ENCODE data around the gene LRRC26.
A peak's percentile ranks its signal among the peaks of the same experiment; 100 is the strongest.

Gene LRRC26

DNA sequence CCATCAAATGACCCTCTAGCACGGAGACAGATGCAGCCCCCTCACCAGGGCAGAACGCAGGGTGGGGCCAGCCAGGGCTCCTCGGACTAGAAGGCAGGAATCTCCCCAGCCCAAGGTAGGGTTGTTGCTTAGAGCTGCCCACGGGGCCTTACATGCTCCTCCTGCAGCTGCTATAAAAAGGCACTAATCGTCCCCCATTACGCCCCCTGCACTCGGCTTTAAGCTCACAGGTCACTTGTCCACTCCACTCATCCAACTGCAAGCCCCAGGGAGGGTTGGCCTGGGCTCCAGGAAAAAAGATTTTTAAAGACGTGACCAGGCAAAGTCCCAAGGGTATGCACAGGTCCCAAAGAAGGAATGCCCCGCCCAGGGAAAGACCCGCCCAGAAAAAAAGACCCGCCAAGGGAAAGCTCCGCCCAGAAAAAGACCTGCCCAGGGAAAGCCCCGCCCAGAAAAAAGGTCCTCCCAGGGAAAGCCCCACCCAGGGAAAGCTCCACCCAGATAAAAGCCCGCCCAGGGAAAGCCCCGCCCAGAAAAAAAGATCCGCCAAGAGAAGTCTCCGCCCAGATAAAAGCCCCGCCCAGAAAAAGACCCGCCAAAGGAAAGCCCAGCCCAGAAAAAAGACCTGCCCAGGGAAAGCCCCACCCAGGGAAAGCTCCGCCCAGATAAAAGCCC, 19.8 kb downstream of the LRRC26 start:
- no peak for DNase-seq (ENCODE audit: low spot score)

DNA sequence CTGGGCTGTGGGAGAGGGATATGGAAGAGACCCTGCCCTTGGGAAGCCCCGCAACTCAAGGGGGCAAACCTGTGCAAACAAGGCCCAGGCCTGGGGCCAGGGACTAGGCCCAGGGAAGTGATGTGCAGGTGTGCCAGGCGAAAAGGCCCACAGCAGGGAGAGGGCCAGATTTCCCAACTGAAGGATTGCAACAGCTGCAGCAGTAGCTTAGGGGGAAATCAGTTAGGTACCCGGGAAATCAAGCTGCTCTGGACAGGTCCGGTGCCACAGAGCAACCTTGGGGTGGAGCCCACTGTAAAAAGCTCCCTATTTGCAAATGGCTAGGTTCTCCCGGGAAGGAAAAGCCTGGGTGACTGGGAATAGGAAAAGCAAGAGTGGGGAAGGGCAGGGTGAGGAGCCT, 20.5 kb downstream of the LRRC26 start:
- DNase-seq (ENCODE audit: low spot score) = no peak

DNA sequence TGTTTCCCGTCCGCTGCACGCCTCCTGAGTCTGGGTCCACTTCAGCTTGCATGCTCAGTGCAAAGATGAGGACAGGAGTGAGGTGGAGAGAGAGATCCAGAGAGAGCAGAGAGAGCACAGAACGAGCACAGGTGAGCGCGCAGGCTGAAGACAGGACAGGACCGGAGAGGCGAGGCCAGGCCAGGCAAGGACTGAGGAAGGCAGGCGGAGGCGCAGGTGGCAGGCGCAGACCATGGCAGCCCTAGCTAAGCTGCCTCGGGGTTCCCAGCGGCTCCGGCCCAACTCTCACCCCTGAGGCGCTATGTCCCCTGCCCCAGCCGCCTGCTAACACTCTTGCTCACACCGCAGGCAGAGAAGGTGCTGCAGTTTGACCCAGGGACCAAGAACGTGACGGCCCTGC, 21.2 kb downstream of the LRRC26 start:
- DNase-seq (ENCODE audit: low spot score) = no peak

DNA sequence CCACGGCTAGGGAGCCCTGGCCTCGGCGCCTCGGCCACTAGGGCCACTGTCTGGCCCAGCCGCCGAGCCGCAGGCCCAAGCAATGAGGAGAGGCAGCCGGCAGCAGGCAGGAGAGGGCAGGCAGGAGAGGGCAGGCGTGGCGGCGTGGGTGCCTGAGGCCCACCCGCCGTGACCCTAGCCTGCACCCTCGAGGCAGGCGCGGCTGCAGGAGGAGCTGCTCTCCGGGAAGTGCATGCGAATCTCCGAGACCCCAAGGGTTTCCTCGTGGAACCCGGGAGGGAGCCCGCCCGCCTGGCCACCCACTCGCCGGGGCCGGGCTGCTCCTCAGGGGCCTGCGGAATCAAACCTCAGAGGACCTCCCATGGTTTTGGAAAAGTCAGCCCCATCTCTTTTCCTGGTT, 21.6 kb downstream of the LRRC26 start:
- DNase-seq (ENCODE audit: low spot score) = no peak

DNA sequence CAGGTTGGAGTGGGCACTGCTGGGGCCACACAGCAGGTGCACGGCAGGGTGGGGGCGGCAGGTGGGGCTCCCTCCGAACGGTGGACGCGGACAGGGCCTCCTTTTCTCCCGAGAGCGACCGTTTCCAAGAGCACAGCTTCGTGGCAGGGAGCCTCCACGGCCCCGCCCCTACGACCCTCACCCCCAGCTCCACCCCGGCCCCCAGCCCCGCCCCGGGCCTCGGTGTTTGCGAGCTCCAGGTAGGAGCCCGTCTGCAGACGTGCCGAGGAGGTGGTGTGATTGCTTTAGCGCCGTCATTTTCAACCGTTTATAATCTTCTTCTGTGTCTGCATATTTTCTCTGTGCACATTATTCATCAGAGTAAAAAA, 22.1 kb downstream of the LRRC26 start:
- DNase-seq (ENCODE audit: low spot score) = no peak

DNA sequence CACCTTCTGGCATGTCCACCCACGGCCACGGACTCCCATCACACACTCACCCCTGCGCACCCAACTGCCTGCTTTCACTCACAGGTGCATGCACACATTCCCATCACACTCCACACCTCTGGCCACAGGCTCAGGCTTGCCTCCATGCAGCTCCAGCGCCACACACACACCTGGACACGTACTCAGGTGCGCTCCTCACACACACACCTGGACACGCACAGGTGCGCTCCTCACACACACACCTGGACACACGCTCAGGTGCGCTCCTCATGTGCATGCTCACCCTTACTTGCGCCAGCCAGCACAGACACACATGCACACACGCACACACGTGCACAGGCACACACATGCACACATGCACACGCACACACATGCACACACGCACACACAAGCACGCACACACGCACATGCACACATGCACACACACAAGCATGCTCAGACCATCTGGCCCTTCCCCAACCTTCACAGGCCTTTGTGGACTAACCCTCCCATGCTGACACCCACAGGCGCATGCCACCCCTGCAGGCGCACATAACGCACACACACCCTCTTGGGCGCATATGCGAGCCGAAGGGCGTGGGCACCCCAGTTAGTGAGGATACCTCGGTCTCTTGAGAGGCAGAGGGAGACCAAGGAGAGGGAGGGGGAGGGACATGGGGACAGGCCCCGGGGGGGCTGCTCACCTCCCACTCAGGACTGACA, 22.6 kb downstream of the LRRC26 start:
- DNase-seq (ENCODE audit: low spot score) = no peak

DNA sequence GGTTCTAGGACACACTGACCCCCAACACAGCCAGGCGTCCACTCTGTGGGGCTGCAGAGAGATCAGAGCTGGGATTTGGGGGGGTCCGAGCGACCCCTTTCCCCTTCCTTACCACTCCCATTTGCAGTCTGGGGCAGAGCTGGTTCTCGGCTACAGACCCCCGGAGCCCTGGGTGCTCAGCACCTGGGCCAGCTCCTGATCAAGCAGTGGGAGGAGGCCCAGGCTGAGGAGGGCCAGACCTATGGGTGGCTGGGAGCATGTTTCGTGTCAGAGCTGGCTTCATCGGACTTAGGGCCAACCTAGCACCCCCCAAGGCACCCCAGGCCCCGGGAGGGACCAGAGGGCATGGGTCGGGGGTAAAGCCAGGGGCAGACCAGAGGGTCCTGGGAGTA, 23.3 kb downstream of the LRRC26 start:
- DNase-seq (ENCODE audit: low spot score) = no peak

DNA sequence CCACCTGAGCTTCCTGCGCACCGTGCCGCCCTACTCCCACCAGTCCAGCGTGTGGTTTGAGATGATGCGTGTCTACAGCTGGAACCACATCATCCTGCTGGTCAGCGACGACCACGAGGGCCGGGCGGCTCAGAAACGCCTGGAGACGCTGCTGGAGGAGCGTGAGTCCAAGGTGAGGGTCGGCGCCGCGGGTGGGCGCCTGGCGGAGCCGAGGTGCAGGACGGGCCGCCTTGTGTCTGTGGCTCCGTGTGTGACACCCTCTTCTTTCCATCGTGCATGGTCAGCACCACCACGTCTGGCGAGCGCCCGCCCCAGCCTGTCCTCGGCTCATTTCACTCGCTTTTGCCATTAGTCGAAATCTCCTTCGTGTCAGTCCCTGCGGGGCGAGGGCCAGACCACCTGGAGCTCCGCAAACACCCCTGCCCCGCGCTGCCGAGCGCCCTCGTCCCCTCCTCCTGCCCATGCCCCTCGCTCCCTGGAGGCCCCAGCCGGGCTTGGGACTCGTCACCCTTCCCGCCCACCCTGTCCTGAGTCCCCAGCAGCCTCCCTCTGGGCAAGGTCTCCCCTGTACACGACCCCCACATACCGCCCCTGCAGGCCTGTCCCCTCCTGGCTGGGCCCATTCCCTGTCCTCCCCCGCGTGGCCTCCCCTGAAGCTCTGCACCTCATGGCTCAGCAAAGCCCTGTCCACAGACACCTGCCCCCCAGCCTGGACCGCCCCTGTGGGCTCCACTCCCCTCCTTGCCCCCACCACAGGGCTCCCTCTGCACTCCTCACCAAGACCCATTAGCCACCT, 23.9 kb downstream of the LRRC26 start:
- no peak for DNase-seq (ENCODE audit: low spot score)

DNA sequence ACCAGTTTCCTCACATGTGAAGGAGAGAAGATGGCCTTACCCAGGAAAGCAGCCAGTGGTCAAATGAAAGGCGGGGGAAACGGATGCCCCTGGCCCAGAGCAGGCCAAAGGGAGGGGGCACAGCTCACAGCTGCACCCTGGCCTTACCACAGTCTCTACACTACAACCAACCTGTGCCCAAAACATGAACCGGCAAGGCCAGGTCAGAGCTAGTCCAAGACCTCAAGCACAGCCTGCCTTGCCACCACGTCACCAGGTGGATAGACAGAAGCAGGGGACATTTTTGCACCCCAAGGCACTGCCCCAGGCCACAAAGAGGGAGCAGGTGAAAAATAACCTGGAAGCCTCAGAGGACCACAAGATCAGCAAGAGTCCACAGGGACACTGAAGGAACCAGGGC, 26.4 kb downstream of the LRRC26 start:
- DNase-seq (ENCODE audit: low spot score) = no peak

DNA sequence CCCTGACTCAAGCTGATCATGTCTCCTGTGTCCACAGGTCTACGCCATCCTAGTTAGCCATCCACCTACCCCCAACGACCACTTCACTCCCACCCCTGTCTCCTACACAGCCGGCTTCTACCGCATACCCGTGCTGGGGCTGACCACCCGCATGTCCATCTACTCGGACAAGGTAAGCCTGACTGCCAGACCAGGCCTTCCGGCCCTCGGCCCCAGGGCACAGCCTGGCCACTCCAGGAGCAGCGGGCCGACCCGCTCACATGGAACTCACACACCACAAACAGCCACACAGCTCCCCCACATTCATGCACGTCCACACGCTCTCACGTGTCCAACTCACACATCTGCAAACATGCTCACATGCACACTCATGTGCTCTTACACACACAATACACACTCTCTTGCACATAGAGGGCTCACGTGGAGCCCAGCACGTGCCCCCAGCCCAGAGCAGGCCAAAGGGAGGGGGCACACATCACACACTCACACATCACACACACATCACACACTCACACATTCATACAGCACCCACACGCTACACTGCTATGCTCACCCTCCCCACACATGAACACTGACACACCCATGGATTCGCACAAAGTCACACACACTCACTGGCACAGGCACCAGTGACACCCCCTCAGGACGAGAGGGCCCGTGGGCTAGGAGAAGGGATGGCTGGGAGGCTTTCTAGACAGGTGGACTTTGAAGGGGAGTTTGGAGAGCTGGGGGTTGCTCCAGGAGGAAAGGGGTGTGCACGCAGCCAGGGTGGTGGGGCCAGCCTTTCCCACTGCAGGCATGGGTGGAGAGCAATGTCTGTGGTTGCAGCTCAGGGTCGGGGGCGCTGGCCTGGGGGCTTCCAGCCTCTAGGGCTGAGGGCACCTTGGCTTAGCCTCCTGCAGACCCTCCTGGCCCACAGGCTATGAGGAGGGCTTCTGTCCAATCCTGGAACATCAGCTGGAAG, 27.6 kb downstream of the LRRC26 start:
- DNase-seq (ENCODE audit: low spot score) = no peak

DNA sequence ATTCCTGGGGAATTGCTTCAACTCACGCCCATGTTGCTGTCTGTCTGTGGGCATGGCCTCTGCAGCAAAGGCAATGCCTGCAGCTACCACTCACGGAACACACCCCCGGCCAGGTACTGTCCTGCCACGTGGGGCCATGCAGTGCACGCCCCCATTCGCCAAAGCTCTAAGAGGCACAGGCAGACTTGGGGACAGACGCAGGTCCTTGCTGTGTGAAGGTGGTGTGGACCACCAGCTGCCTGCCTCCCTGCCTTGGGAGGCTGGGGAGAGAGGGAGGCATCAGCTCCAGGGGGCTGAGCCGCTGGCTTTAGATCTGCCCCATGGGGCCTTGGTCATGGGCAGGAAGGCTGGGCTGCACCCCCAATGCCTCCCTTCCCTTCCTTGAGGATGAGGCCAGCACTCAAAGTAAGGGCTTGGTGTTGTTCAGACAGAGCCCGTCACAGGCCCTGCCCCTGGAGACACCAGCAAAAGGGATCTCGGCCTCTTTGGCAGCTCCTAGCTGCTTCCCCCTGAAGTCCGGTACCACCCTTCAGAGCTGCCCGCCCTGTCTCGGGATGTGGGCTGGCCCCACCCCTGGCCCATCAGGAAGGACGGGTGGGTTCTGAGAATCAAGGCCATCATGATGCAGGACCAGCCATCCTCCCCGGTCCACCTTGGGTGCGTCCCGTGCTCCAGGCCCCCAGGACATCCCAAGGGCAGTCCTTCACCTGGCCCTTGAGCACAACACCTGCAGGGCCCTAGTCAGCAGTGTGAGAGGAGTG, 28.6 kb downstream of the LRRC26 start:
- DNase-seq (ENCODE audit: low spot score) = no peak

DNA sequence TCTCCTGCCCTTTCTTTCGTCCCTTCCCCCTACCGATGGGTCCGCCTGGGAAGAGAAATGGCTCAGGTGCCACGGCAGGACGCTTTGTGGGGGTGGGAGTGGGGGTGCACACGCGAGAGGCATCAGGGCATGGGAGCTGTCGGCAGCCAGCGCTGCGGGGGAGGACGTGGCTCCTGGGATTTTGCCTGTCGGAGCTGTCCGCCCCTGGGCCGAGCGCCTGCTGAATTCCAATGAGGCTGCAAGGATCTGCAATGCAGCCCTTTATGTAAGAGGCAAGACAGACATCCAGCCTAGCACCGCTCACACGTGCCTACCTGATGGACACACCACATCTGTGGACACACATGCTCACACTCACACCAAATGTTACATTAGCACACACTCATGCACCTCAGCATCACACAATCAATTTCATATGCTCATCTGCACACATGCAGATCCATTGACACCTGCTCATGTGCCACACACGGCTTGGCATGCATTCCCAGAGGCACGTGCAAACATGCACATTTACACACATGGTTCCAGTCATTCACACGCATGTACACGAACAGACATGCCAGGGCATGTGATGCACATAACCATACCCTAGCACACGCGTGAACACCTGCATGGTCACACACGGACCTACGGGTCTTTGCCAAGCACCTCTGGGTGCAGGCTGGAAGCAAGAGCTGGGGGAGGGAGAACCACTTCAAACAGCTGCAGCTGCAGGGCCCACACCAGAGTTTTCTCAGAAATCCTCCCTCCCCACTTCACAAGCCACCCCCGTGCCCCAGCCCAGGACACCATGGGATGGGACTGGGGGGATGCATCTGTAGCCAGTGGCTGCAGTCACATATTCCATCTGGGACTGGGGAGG, 29.5 kb downstream of the LRRC26 start:
- DNase-seq (ENCODE audit: low spot score) = no peak

DNA sequence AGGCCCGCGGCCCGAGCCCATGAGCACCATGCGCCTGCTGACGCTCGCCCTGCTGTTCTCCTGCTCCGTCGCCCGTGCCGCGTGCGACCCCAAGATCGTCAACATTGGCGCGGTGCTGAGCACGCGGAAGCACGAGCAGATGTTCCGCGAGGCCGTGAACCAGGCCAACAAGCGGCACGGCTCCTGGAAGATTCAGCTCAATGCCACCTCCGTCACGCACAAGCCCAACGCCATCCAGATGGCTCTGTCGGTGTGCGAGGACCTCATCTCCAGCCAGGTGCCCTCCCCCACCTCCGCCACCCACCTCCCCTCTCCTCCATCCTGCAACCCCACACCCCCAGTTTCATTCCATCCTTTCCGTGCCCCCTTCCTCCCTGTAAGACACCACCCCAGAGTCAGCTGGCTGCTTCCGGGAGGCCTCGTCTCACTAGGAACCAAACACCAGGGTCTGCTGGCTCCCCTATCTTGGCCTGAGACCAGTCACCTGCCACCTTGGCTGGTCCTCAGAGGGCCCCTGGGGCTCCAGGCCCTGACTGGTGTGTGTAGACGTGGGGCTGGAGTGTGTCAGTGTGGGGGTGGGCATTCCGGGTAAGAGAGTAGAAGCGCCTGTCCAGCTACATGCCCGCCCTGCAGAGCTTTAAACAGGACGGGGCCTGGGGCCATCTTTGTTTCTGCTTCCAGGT, 30.2 kb downstream of the LRRC26 start:
- DNase-seq (ENCODE audit: low spot score) = no peak

DNA sequence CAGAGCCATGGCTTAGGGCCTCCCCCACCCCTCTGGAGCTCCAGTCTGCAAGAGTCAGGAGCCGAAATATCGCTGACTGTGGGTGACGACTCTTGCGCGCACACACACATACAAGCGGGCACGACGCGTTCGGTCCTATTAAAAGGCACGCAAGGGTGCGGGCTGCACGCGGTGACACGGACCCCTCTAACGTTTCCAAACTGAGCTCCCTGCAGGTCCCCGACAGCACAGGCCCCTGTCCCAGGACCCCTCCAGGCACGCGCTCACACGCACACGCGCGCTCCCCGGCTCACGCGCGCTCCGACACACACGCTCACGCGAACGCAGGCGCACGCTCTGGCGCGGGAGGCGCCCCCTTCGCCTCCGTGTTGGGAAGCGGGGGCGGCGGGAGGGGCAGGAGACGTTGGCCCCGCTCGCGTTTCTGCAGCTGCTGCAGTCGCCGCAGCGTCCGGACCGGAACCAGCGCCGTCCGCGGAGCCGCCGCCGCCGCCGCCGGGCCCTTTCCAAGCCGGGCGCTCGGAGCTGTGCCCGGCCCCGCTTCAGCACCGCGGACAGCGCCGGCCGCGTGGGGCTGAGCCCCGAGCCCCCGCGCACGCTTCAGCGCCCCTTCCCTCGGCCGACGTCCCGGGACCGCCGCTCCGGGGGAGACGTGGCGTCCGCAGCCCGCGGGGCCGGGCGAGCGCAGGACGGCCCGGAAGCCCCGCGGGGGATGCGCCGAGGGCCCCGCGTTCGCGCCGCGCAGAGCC, 31.0 kb downstream of the LRRC26 start, which contains the start of gene GRIN1:
TSS of gene GRIN1 (plus strand) at position 433 of the 746 bp plus-strand sequence. CDS start 333 bp downstream, outside the sequence.
- DNase-seq (ENCODE audit: low spot score) = peak; percentile 80

DNA sequence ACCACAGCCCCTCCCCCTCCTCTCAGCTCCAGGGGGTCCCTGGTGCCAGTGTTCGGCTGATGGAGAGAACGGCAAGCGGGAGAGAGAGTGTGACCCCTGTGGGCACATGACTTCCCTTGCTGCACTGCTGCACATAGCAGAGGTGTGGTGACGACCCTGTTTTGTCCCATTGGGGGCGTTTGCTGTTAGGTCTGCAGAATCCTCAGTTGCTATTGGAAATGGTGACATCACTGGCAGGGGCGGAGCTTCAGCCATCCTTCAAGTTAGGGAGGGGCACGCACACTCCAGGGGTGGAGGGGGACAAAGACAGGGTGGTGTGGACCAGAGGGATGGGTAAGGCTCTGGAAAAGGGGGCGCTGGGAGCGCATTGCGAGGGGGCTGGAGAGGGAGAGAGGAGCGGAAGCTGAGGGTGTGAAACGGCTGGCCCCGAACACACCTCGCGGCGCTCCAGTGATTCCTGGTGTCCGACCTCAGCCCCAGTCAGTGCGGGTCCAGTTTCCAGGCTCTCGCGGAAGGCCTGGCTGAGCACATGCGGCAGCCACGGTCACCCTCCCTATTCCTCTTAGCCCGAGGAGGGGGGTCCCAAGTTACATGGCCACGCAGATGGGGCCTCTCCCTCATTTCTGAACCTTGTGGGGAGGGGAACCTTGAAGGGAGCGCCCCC, 31.7 kb downstream of the LRRC26 start:
- DNase-seq (ENCODE audit: low spot score) = no peak

DNA sequence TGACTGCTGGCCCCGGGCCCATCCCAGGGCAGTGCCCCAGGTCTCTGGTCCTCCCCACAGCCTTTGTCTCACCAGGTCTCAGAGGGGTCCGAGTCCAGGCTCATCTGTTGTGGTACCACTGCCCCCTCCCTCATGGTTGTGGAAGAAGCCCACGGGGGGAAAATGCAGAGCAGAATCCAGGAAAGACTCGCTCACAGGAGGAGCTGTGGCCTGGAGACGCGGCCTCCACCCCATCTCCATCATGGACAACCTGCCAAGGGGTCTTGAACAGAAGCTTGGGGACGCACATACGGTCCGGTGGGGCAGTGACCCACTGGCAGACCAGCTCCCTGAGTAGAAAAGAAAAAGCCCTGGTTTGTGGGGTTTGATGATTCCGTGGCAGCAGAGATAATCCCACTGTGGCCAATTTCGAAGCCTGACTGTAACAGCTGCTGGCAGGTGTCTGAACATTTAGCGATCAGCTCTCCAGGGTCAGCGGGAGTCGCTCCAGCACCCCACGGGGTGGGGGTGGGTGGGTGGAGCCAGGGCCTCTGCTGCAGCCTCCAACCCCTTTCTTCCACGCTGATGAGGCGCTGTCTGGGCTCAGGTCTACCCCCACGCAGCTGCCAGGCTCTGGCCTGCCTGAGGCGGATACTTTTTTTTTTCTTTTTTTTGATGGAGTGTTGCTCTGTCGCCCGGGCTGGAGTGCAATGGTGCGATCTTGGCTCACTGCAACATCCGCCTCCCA, 32.8 kb downstream of the LRRC26 start:
- DNase-seq (ENCODE audit: low spot score) = no peak

DNA sequence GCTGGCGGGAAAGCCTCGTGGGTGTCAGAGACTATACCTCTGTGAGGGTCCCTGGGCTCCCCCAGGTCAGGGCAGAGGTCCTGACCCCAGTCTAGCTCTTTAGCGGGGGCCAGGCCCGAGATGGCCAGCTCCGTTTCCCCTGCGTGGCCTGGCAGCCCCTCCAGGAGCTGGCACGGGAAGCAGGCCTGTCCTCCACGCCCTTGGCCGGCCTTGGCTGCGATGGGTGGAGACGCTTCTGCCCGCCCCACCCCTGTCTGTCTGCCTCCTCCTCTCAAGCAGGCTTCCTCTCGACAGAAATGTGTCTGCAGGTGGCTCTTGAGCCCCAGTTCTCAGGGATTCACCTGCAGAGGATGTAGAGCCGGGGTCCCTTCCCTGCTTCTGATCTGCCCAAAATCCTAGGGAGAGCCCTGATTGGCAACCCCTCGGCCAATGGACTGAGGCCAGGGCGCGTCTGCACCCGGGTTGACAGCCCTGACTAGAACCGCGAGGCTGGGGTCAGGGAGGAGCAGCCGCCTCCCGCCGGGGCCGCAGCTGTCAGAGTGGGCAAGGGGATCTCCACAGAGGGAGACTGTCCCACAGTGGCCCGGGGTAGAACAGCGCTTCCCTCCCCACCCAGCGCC, 33.5 kb downstream of the LRRC26 start:
- DNase-seq (ENCODE audit: low spot score) = no peak
